ENCODE measurements around the gene SSRP1. TPM values are rescaled to one million over a fixed set of nuclear protein-coding genes. Genes with fewer than 3 reads are reported as not detected.
"Not testable (repeated sequence)": the region's sequence is repeated elsewhere in the genome, so short reads cannot be mapped to it uniquely, and the experiment has no call there.

The SSRP1 gene
- total RNA-seq, 1 donor from 2014 or later, result 64.7 TPM

DNA sequence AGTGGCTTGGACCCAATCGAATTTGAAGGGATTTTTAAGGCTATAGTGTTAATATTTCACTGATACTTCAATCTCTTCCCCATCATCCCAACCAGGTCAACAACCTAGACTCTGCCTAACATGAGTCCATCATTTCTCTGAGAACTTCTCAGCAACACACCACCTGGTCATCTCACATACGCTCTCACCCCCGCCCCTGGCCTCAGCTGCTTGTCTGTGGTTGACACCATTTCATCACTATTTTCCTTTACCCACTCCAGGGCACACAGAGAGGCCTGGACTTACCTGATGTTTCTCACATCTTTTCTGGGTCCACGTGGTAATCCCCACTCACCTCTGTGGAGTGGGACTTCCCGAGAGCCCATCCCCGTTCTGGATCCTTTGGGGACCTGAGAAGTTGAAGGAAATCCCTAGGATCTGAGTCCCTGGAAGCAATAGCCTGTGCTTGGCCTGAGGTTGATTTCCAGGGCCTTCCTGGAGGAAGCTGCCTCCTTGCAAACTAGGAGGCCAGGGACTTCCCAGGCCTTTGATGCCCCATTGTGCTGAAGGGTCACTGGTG, 5.6 kb upstream of the SSRP1 start:
- Histone ChIP-seq H3K36me3 (no peaks in the 10 kb centered on the region), H3K27ac (no peak overlapping the region), H3K4me1 (peaks cover 2% of the 10 kb centered on the region), H3K27me3 (no peaks in the 10 kb centered on the region), H3K4me3 (no peak overlapping the region), H3K9me3 (no peaks in the 10 kb centered on the region)
- intact Hi-C loops (cut with DNase I), result no loop called here
- TF ChIP-seq, protein P1, sequence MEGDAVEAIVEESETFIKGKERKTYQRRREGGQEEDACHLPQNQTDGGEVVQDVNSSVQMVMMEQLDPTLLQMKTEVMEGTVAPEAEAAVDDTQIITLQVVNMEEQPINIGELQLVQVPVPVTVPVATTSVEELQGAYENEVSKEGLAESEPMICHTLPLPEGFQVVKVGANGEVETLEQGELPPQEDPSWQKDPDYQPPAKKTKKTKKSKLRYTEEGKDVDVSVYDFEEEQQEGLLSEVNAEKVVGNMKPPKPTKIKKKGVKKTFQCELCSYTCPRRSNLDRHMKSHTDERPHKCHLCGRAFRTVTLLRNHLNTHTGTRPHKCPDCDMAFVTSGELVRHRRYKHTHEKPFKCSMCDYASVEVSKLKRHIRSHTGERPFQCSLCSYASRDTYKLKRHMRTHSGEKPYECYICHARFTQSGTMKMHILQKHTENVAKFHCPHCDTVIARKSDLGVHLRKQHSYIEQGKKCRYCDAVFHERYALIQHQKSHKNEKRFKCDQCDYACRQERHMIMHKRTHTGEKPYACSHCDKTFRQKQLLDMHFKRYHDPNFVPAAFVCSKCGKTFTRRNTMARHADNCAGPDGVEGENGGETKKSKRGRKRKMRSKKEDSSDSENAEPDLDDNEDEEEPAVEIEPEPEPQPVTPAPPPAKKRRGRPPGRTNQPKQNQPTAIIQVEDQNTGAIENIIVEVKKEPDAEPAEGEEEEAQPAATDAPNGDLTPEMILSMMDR (IDR thresholded peaks at IDR 0.05), result no peak
- ATAC-seq, result no peak
- DNase-seq, result no peak

DNA sequence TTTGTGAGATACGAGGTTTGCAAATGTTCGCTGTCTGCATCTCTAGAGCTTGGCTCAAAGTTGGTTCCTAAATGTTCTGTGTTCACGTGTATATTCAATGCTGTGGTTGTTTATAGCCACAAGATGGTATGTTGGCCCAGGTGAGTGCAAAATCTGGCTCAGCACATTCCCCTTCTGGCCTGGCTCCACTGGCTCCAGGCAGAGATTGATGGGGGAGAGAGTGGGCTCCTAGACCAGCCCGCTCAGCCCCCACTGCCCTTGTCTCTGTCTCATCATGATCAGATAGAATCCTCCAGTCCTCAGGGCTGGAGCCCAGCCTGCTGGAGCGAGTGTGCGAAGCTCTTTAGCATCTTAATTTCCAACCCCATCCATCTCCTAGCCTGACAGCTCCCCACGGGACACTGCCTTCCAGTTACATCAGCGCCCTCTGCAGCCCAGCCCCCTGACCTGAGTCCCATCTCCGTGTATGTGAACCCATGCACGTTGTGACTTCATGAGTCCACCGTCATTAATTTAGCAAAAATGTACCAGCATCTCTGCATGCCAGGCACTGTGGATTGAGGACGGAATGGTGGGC, 4.4 kb upstream of the SSRP1 start:
- DNase-seq (no peak), ATAC-seq (no peak)
- H3K4me1 ChIP-seq, result peaks cover 6% of the 10 kb centered on the region

DNA sequence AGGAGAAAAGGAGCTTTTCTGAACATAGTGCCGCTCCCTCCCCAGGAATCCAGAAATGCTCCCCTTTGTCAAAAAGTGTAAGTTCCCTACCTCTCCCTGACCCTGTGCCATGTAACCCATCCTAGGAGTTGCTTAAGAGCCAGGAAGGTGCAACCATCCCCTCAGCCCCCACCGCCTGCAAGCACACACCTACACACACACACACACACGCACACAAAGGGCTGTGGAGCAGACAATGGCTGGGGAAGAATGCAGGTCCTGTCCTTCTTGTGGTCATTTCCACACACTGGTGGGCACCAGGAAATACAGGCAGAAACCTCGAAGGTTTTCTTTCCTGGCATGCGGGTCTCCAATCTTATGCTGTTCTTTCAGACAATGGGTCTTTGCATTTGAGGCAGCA, 3.6 kb upstream of the SSRP1 start:
- intact Hi-C loops (cut with DNase I), result no loop called here
- DNase-seq (no peak), ATAC-seq (no peak)

More for the DNA sequence above, 4.4 kb upstream of the SSRP1 start:
- TF ChIP-seq, protein P1 (IDR thresholded peaks at IDR 0.05), result no peak
- intact Hi-C loops (cut with DNase I), result no loop called here
- Histone ChIP-seq H3K27ac (no peak overlapping the region), H3K27me3 (no peaks in the 10 kb centered on the region), H3K4me3 (no peak overlapping the region), H3K36me3 (no peaks in the 10 kb centered on the region), H3K9me3 (no peaks in the 10 kb centered on the region)

DNA sequence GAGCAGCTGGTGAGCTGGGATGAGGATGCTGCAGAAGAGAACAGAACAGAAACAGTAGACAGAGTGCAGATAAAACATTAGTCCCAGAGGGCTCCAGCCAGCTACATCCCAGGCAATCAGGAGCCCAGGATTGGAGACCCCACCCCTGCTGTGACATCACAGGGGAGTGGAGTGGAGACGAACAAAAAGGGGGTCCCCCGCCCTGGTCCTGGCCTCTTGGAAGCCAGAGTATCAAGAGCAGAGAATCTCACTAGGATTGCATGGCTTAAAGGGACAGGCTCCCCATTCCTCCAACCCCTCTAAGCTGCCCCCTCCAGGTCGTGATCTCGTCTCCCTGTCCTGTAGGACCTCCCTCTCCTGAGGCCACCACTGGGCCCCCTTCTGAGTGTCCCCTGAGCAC, 2.5 kb upstream of the SSRP1 start, which contains the start of gene P2RX3:
P2RX3 (plus strand) TSS at position 211 of the 400 bp plus-strand sequence. CDS start 199 bp downstream, outside the sequence.
- ATAC-seq, result no peak
- TF ChIP-seq, protein P1 (IDR thresholded peaks at IDR 0.05), result no peak
- Histone ChIP-seq H3K4me3 (no peak within 1 kb of the TSS), H3K27ac (no peak within 1 kb of the TSS), H3K4me1 (peaks cover 18% of the 10 kb centered on the region), H3K36me3 (peaks cover 9% of the 10 kb centered on the region), H3K9me3 (no peaks in the 10 kb centered on the region), H3K27me3 (no peaks in the 10 kb centered on the region)
- intact Hi-C loops (cut with DNase I), result no loop called here
- no peak for DNase-seq

More for the DNA sequence above, 3.6 kb upstream of the SSRP1 start:
- Histone ChIP-seq H3K4me3 (no peak overlapping the region), H3K4me1 (peaks cover 13% of the 10 kb centered on the region), H3K27ac (no peak overlapping the region), H3K9me3 (no peaks in the 10 kb centered on the region), H3K27me3 (no peaks in the 10 kb centered on the region), H3K36me3 (no peaks in the 10 kb centered on the region)
- TF ChIP-seq, protein P1 (IDR thresholded peaks at IDR 0.05), result no peak

DNA sequence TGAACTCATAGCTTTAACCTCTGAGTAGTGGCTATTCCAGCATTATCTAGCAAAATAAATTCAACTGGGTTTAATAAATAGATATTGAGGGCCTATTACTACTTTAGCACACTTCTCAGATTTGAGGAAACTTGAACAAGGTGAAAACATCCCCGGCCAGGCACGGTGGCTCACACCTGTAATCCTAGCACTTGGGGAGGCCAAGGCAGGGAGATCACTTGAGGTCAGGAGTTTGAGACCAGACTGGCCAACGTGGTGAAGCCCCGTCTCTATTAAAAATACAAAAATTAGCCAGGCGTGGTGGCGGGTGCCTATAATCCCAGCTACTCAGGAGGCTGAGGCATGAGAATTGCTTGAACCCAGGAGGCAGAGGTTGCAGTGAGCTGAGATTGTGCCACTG, 1.2 kb upstream of the SSRP1 start:
- peaks cover 18% of the 10 kb centered on the region for H3K4me1 ChIP-seq
- H3K27me3 ChIP-seq; intact Hi-C loops (cut with DNase I); H3K4me3 ChIP-seq; DNase-seq; H3K9me3 ChIP-seq; ATAC-seq; H3K27ac ChIP-seq: not testable (repeated sequence)
- H3K36me3 ChIP-seq, result peaks cover 22% of the 10 kb centered on the region

DNA sequence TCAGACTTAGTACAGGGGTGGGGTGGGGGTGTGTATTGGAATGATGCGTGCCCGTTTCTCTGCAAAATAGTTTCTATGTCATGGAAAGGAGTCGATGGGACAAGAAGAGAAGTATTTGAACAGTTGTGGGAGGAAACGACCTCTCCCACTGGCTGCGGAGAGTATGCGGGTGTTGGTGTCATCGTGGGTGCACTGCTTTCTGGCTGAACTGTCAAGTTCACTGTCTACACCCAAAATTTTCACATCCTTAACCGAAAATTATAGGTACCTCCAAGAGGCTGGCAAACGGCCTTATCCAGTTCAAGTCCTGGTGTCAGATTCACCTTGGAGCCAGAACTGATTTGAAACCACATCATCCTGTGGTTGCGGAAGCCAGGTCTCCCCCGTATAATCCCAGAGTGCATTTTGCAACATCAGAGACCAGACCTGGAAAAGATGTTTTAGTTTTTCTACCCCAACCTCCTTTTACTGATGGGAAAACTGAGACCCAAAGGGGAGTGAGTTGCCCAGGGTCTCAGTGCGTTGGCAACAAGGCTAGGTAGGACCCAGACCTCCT, 497 bp upstream of the SSRP1 start:
- intact Hi-C loops (cut with DNase I), result no loop called here
- no peak for ATAC-seq
- TF ChIP-seq, protein P1 (IDR thresholded peaks at IDR 0.05), result no peak

More for the DNA sequence above, 497 bp upstream of the SSRP1 start:
- H3K27me3 ChIP-seq, result no peaks in the 10 kb centered on the region
- peak overlapping the region; percentile 81 for H3K4me3 ChIP-seq
- no peaks in the 10 kb centered on the region for H3K9me3 ChIP-seq
- peaks cover 29% of the 10 kb centered on the region for H3K36me3 ChIP-seq
- DNase-seq, result no peak
- H3K27ac ChIP-seq, result peak overlapping the region; percentile 90
- H3K4me1 ChIP-seq, result peaks cover 18% of the 10 kb centered on the region
